A673 (cell line): ENCODE measurements around the gene TLE4. TPM values are rescaled to one million over a fixed set of nuclear protein-coding genes. Genes with fewer than 3 reads are reported as not detected.

Experiments used
- BruUV-seq: library from RNA; stranded (reverse); fragments of 400-500 nt; replicated peaks from 2 replicates; lab custom pipeline; 2021; lab: Mats Ljungman, UMichigan
- CTCF ChIA-PET: fragments of 300-600 bp; sonication (Branson Sonifier 250); formaldehyde crosslinking; loops from one replicate; lab custom pipeline; 2022; ENCODE audit warnings: antibody characterized with exemption; lab: Charles Lee
- POLR2A ChIA-PET: fragments of 300-600 bp; sonication (Branson Sonifier 250); formaldehyde crosslinking; loops from one replicate; lab custom pipeline; 2022; ENCODE audit warnings: antibody characterized with exemption; ENCODE audit not compliant: low non-redundant PET; lab: Charles Lee
- DNase-seq: peaks from one replicate; pipeline ENCODE4 v3.0.0-alpha.2; 2015; ENCODE audit warnings: low spot score
- H3K27ac ChIP-seq: fragments of 200-600 bp; sonication (generic); 2 replicates; pipeline ENCODE4 v1.5.1; 2016; ENCODE audit warnings: mixed run types, low read depth, mild to moderate bottlenecking, mixed read lengths, antibody characterized with exemption, low read length; ENCODE audit not compliant: poor library complexity, severe bottlenecking
- H3K27me3 ChIP-seq: fragments of 200-600 bp; sonication (generic); replicated peaks from 2 replicates; pipeline ENCODE4 v1.6.1; 2017; ENCODE audit warnings: mixed run types, low read depth, mild to moderate bottlenecking, mixed read lengths, antibody characterized with exemption, low read length; ENCODE audit not compliant: insufficient read depth, poor library complexity
- H3K36me3 ChIP-seq: fragments of 200-600 bp; sonication (generic); 2 replicates; pipeline ENCODE4 v1.6.1; 2016; ENCODE audit warnings: mixed run types, mild to moderate bottlenecking, mixed read lengths, antibody characterized with exemption, low read length; ENCODE audit not compliant: insufficient read depth, poor library complexity, severe bottlenecking
- H3K4me1 ChIP-seq: fragments of 200-600 bp; sonication (generic); 2 replicates; pipeline ENCODE4 v1.6.1; 2017; ENCODE audit warnings: mixed run types, mild to moderate bottlenecking, mixed read lengths, antibody characterized with exemption, low read length; ENCODE audit not compliant: insufficient read depth, poor library complexity, severe bottlenecking
- H3K4me3 ChIP-seq: fragments of 200-600 bp; sonication (generic); 2 replicates; pipeline ENCODE4 v1.5.1; 2016; ENCODE audit warnings: low read depth, mixed run types, mild to moderate bottlenecking, mixed read lengths, low read length; ENCODE audit not compliant: poor library complexity, severe bottlenecking
- H3K9me3 ChIP-seq: fragments of 200-600 bp; sonication (generic); 2 replicates; pipeline ENCODE4 v1.6.1; 2016; ENCODE audit warnings: mixed run types, low read depth, mild to moderate bottlenecking, mixed read lengths, antibody characterized with exemption, low read length; ENCODE audit not compliant: poor library complexity, severe bottlenecking
- CTCF ChIP-seq: fragments of 300-800, 200-600 bp; sonication (generic); conservative IDR thresholded peaks from 2 replicates; pipeline ENCODE4 v1.5.1; 2017; ENCODE audit warnings: low read depth, mild to moderate bottlenecking, antibody characterized with exemption, low read length, moderate library complexity, mixed read lengths
- EZH2 ChIP-seq: fragments of 200-600 bp; sonication (generic); IDR thresholded peaks from 2 replicates; pipeline ENCODE4 v1.6.1; 2017; ENCODE audit warnings: borderline replicate concordance, low read depth, mild to moderate bottlenecking, mixed read lengths, antibody characterized with exemption, low read length; ENCODE audit not compliant: poor library complexity, severe bottlenecking
- intact Hi-C: fragments of 100-400 bp; cut with micrococcal nuclease; formaldehyde crosslinking; loops from one replicate; pipeline ENCODE4 v1.10.0; 2022; ENCODE audit not compliant: unreplicated experiment
- total RNA-seq: library from RNA; stranded (reverse); gene quantifications from 2 replicates; pipeline ENCODE4 v1.2.3, GENCODE V29; 2021

The TLE4 gene
- total RNA-seq, 1 experiment from 2014 or later, result 21.3 TPM

DNA sequence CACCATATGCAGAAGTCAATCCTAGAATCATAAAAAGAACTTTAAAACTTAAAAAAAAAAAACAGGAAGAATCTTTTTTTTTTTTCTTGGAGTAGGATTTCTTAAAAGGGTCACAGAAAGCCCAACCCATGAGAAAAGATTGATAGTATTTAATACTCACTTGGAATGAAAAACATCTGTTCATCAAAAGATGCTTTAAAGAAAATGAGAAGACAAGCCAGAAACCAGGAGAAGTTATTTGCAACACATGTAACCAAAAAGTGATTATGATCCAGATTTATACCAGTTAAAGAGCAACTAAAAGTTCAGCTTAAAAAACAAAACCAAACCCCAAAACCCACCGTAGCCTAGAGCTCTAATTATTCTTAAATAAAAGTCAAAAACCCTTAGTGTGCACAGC, 69.3 kb downstream of the TLE4 start:
- H3K4me1 ChIP-seq, result no peaks in the 10 kb centered on the region
- H3K4me3 ChIP-seq, result no peak overlapping the region
- no peak for DNase-seq
- no TSS peak for BruUV-seq
- POLR2A ChIA-PET, result no interaction called here
- TF ChIP-seq EZH2, result no peak
- intact Hi-C loops, result no loop called here
- no peak overlapping the region for H3K27ac ChIP-seq
- CTCF ChIA-PET, result no interaction called here
- H3K36me3 ChIP-seq, result no peaks in the 10 kb centered on the region
- H3K27me3 ChIP-seq, result no peaks in the 10 kb centered on the region
- peaks cover 6% of the 10 kb centered on the region for H3K9me3 ChIP-seq

- TF ChIP-seq CTCF (no peak), EZH2 (no peak)
- no peak for DNase-seq
- intact Hi-C loops, result no loop called here
- CTCF ChIA-PET, result no interaction called here
- no peak overlapping the region for H3K27ac ChIP-seq
- no peaks in the 10 kb centered on the region for H3K36me3 ChIP-seq
- H3K27me3 ChIP-seq, result no peaks in the 10 kb centered on the region
- no peaks in the 10 kb centered on the region for H3K4me1 ChIP-seq
- no peak overlapping the region for H3K4me3 ChIP-seq
- POLR2A ChIA-PET, result no interaction called here
- H3K9me3 ChIP-seq, result peaks cover 6% of the 10 kb centered on the region
- no TSS peak for BruUV-seq
These were observed 70.9 kb downstream of the TLE4 start for GRCh38 chr9:79642671-79643070.

DNA sequence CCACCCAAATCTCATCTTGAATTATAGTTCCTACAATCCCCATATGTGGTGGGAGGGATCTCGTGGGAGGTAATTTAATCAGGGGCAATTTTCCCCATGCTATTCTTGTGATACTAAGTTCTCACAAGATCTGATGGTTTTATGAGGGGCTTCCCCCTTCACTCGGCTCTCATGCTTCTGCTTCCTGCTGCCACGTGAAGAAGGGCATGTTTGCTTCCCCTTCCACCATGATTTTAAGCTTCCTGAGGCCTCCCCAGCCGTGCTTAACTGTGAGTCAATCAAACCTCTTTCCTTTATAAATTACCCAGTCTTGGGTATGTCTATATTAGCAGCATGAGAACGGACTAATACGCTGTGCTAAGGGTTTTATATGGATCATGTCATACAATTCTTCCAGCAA, 72.3 kb downstream of the TLE4 start:
- no TSS peak for BruUV-seq
- Histone ChIP-seq H3K27ac (no peak overlapping the region), H3K4me3 (no peak overlapping the region), H3K4me1 (no peaks in the 10 kb centered on the region), H3K36me3 (no peaks in the 10 kb centered on the region), H3K27me3 (no peaks in the 10 kb centered on the region), H3K9me3 (peaks cover 6% of the 10 kb centered on the region)
- POLR2A ChIA-PET, result no interaction called here
- DNase-seq, result no peak
- intact Hi-C loops, result no loop called here
- no peak for TF ChIP-seq CTCF
- TF ChIP-seq EZH2, result no peak
- CTCF ChIA-PET, result no interaction called here

- no peaks in the 10 kb centered on the region for H3K36me3 ChIP-seq
- ChIA-PET CTCF (no interaction called here), POLR2A (no interaction called here)
- intact Hi-C loops, result no loop called here
- DNase-seq, result no peak
- no peak overlapping the region for H3K27ac ChIP-seq
- TF ChIP-seq CTCF (no peak), EZH2 (no peak)
- BruUV-seq, result no TSS peak
- H3K9me3 ChIP-seq, result peaks cover 6% of the 10 kb centered on the region
- H3K4me3 ChIP-seq, result no peak overlapping the region
- H3K4me1 ChIP-seq, result no peaks in the 10 kb centered on the region
- H3K27me3 ChIP-seq, result no peaks in the 10 kb centered on the region
These were observed 72.8 kb downstream of the TLE4 start for GRCh38 chr9:79644601-79645000.
